H1 (cell line): ENCODE results near the gene SHOX. TPM values are rescaled to one million over a fixed set of nuclear protein-coding genes. Genes with fewer than 3 reads are reported as not detected.

Source experiments
- CTCF ChIA-PET: fragments of 300-600 bp; sonication (Branson Sonifier 250); formaldehyde crosslinking; loops from one replicate; lab custom pipeline; 2021; ENCODE audit not compliant: partially characterized antibody; lab: Charles Lee
- POLR2A ChIA-PET: fragments of 300-600 bp; sonication (Branson Sonifier 250); formaldehyde crosslinking; loops from one replicate; lab custom pipeline; 2021; ENCODE audit warnings: inconsistent platforms; ENCODE audit not compliant: partially characterized antibody; lab: Charles Lee
- DNase-seq, 2 experiments: peaks; one replicate each; pipeline versions ENCODE4 v3.0.0 to v3.0.0-alpha.2; 2010 to 2022; ENCODE audit warnings: low spot score in 2 of 2, low read depth in 1 of 2, mixed read lengths in 1 of 2
- FAIRE-seq: peaks from 2 replicates; lab custom pipeline; 2011; peaks lifted over from hg19 to GRCh38; lab: Jason Lieb, UNC
- H2AFZ ChIP-seq: 2 replicates; pipeline ENCODE4 v1.8.1; 2012; ENCODE audit warnings: low read length, inconsistent platforms
- H2AK5ac ChIP-seq: 2 replicates; pipeline ENCODE4 v1.6.1; 2013; ENCODE audit warnings: low read depth, low read length
- H2BK120ac ChIP-seq: replicated peaks from 2 replicates; pipeline ENCODE3; 2013; ENCODE audit warnings: low read depth, low read length, inconsistent platforms
- H2BK12ac ChIP-seq: 2 replicates; pipeline ENCODE4 v1.6.1; 2013; ENCODE audit warnings: low read depth, low read length
- H2BK15ac ChIP-seq: 2 replicates; pipeline ENCODE4 v1.6.1; 2013; ENCODE audit warnings: low read length
- H2BK20ac ChIP-seq: 2 replicates; pipeline ENCODE4 v1.6.1; 2013; ENCODE audit warnings: low read length
- H2BK5ac ChIP-seq: 2 replicates; pipeline ENCODE4 v1.6.1; 2013; ENCODE audit warnings: low read depth, low read length
- H3K14ac ChIP-seq: 2 replicates; pipeline ENCODE4 v1.6.1; 2013; ENCODE audit warnings: inconsistent platforms; ENCODE audit not compliant: insufficient read length
- H3K18ac ChIP-seq: 2 replicates; pipeline ENCODE4 v1.6.1; 2013; ENCODE audit warnings: low read length; ENCODE audit errors: extremely low read depth
- H3K23ac ChIP-seq: 2 replicates; pipeline ENCODE4 v1.6.1; 2013; ENCODE audit warnings: inconsistent platforms; ENCODE audit not compliant: insufficient read length
- H3K23me2 ChIP-seq: 2 replicates; pipeline ENCODE4 v1.6.1; 2013; ENCODE audit warnings: low read depth, low read length
- H3K27ac ChIP-seq: 2 replicates; pipeline ENCODE4 v1.6.1; 2011; ENCODE audit warnings: low read depth, low read length, inconsistent platforms
- H3K27me3 ChIP-seq, 4 experiments: replicated peaks in 1 of 4; 1 replicate in 1 of 4; 2 replicates in 3 of 4; pipeline versions ENCODE4 v1.6.1 to v1.8.1; 2011 to 2013; ENCODE audit warnings: low read length in 3 of 4, mild to moderate bottlenecking in 3 of 4, inconsistent platforms in 2 of 4, mixed read lengths in 2 of 4, moderate library complexity in 1 of 4; ENCODE audit not compliant: control insufficient read depth in 3 of 4, insufficient read depth in 3 of 4; ENCODE audit errors: extremely low read depth in 1 of 4
- H3K36me3 ChIP-seq, 4 experiments: 2 replicates each; pipeline versions ENCODE4 v1.6.1 to v1.8.1; 2011 to 2013; ENCODE audit warnings: mild to moderate bottlenecking in 4 of 4, low read length in 3 of 4, moderate library complexity in 2 of 4, control low read depth in 1 of 4, inconsistent platforms in 1 of 4; ENCODE audit not compliant: insufficient read depth in 4 of 4, control insufficient read depth in 2 of 4
- H3K4ac ChIP-seq: replicated peaks from 2 replicates; pipeline ENCODE3; 2013; ENCODE audit warnings: low read length, low read depth, mixed read lengths, inconsistent platforms; ENCODE audit not compliant: insufficient read length
- H3K4me1 ChIP-seq, 4 experiments: replicated peaks in 1 of 4; 1 replicate in 1 of 4; 2 replicates in 3 of 4; pipeline versions ENCODE4 v1.6.1 to v1.8.1; 2011 to 2013; ENCODE audit warnings: low read length in 3 of 4, inconsistent platforms in 2 of 4, mixed read lengths in 1 of 4; ENCODE audit not compliant: insufficient read depth in 4 of 4, control insufficient read depth in 3 of 4
- H3K4me2 ChIP-seq, 2 experiments: 2 replicates each; pipeline versions ENCODE4 v1.6.1 to v1.8.1; 2011 to 2013; ENCODE audit warnings: low read depth in 2 of 2, low read length in 2 of 2, control low read depth in 1 of 2, inconsistent platforms in 1 of 2, mild to moderate bottlenecking in 1 of 2; ENCODE audit not compliant: insufficient read depth in 1 of 2
- H3K4me3 ChIP-seq, 4 experiments: fragments of 200-600, 300-600 bp in 1 of 4; sonication (generic), shearing (Covaris generic), sonication (Bioruptor Twin) in 1 of 4; 2 replicates each; pipeline versions ENCODE4 v1.5.1 to v1.8.1; 2011 to 2016; ENCODE audit warnings: low read length in 4 of 4, low read depth in 3 of 4, control low read depth in 2 of 4, inconsistent platforms in 2 of 4, mild to moderate bottlenecking in 2 of 4, mixed read lengths in 1 of 4, moderate library complexity in 1 of 4; ENCODE audit not compliant: insufficient read depth in 2 of 4; ENCODE audit errors: extremely low read depth in 1 of 4
- H3K56ac ChIP-seq: replicated peaks from 2 replicates; pipeline ENCODE3; 2013; ENCODE audit warnings: low read depth, mild to moderate bottlenecking, mixed read lengths, low read length, inconsistent platforms; ENCODE audit not compliant: insufficient read length
- H3K79me1 ChIP-seq: 2 replicates; pipeline ENCODE4 v1.6.1; 2013; ENCODE audit warnings: low read depth, low read length, control low read depth
- H3K79me2 ChIP-seq, 2 experiments: 2 replicates each; pipeline versions ENCODE4 v1.6.1 to v1.8.1; 2012 to 2013; ENCODE audit warnings: low read length in 2 of 2, mild to moderate bottlenecking in 2 of 2, inconsistent platforms in 1 of 2; ENCODE audit not compliant: insufficient read depth in 2 of 2, control insufficient read depth in 1 of 2
- H3K9ac ChIP-seq, 4 experiments: replicated peaks in 1 of 4; 1 replicate in 1 of 4; 2 replicates in 3 of 4; pipeline versions ENCODE4 v1.6.1 to v1.8.1; 2011 to 2013; ENCODE audit warnings: low read depth in 3 of 4, low read length in 3 of 4, control low read depth in 2 of 4, mild to moderate bottlenecking in 2 of 4, moderate library complexity in 2 of 4, inconsistent platforms in 1 of 4; ENCODE audit errors: extremely low read depth in 1 of 4
- H3K9me3 ChIP-seq, 2 experiments: 2 replicates each; pipeline versions ENCODE4 v1.6.1 to v1.8.1; 2012 to 2013; ENCODE audit warnings: mild to moderate bottlenecking in 2 of 2, moderate library complexity in 2 of 2, control low read depth in 1 of 2, inconsistent platforms in 1 of 2, low read depth in 1 of 2, low read length in 1 of 2, mixed read lengths in 1 of 2; ENCODE audit not compliant: insufficient read depth in 2 of 2
- H4K20me1 ChIP-seq, 2 experiments: replicated peaks in 1 of 2; 2 replicates each; pipeline versions ENCODE3 to v1.8.1; 2011 to 2013; ENCODE audit warnings: inconsistent platforms in 2 of 2, low read length in 2 of 2, mild to moderate bottlenecking in 1 of 2; ENCODE audit not compliant: insufficient read depth in 2 of 2, control insufficient read depth in 1 of 2
- H4K5ac ChIP-seq: 2 replicates; pipeline ENCODE4 v1.6.1; 2013; ENCODE audit warnings: low read length, low read depth, mixed read lengths, inconsistent platforms; ENCODE audit not compliant: insufficient read length
- H4K8ac ChIP-seq: 2 replicates; pipeline ENCODE4 v1.8.0; 2013; ENCODE audit warnings: mild to moderate bottlenecking, moderate library complexity, low read length, inconsistent platforms; ENCODE audit not compliant: insufficient read depth; ENCODE audit errors: extremely low read depth
- H4K91ac ChIP-seq: replicated peaks from 2 replicates; pipeline ENCODE3; 2013; ENCODE audit warnings: low read length, mixed read lengths, inconsistent platforms; ENCODE audit not compliant: insufficient read length
- EZH2 ChIP-seq: fragments of 200-600 bp; sonication (generic); IDR thresholded peaks from 2 replicates; pipeline ENCODE4 v1.7.1; 2012; ENCODE audit warnings: low read depth, mild to moderate bottlenecking, moderate library complexity, low read length, inconsistent platforms; ENCODE audit not compliant: severe bottlenecking
- SUZ12 ChIP-seq: fragments of 200-600 bp; sonication (generic); IDR thresholded peaks from 2 replicates; pipeline ENCODE4 v1.6.1; 2012; ENCODE audit warnings: mild to moderate bottlenecking, inconsistent platforms, low read length, moderate library complexity, mixed read lengths
- TAF1 ChIP-seq: IDR thresholded peaks from 2 replicates; pipeline ENCODE4 v1.6.1; 2011; ENCODE audit warnings: mild to moderate bottlenecking, low read depth, low read length
- WGBS, 2 experiments: shearing (Covaris generic) in 1 of 2; methylation state at CpG; one replicate each; pipeline versions ENCODE4 v1.1.6 to v1.1.7; 2013 to 2015; ENCODE audit warnings: low lambda C conversion rate in 2 of 2, mixed read lengths in 2 of 2, inconsistent platforms in 1 of 2, low coverage in 1 of 2, missing lambda C conversion rate in 1 of 2; ENCODE audit not compliant: insufficient replicate concordance in 2 of 2, insufficient coverage in 1 of 2, insufficient read length in 1 of 2; ENCODE audit errors: extremely low coverage in 1 of 2, missing lambda C conversion rate in 1 of 2; 5-methylcytosine and 5-hydroxymethylcytosine counted together
- polyA plus RNA-seq, 7 experiments: library from polyadenylated mRNA; depleted of rRNA in 3 of 7; stranded (reverse) in 5 of 7; unstranded in 2 of 7; fragments of >200 nt in 5 of 7; fragments of 200-250 nt in 2 of 7; gene quantifications; 1 replicate in 5 of 7; 2 replicates in 1 of 7; 4 replicates in 1 of 7; pipeline versions ENCODE4 v1.2.1 to v1.2.3, GENCODE V29; 2011 to 2013; ENCODE audit warnings: missing spikeins in 2 of 7, mixed read lengths in 2 of 7
- total RNA-seq: library from RNA; stranded (reverse); fragmentation: NEBNext Ultra II Directional; extraction: Animal tissue kit (Norgen Biotek cat#: 25700); gene quantifications from 2 replicates; pipeline ENCODE4 v1.2.1, GENCODE V29; 2021

The SHOX gene
- total and polyA plus RNA-seq, 2 of the 8 experiments (the other 6 are each of a cell fraction or from before 2014, with no cell fraction given), result 0.05 to 0.15 TPM

DNA sequence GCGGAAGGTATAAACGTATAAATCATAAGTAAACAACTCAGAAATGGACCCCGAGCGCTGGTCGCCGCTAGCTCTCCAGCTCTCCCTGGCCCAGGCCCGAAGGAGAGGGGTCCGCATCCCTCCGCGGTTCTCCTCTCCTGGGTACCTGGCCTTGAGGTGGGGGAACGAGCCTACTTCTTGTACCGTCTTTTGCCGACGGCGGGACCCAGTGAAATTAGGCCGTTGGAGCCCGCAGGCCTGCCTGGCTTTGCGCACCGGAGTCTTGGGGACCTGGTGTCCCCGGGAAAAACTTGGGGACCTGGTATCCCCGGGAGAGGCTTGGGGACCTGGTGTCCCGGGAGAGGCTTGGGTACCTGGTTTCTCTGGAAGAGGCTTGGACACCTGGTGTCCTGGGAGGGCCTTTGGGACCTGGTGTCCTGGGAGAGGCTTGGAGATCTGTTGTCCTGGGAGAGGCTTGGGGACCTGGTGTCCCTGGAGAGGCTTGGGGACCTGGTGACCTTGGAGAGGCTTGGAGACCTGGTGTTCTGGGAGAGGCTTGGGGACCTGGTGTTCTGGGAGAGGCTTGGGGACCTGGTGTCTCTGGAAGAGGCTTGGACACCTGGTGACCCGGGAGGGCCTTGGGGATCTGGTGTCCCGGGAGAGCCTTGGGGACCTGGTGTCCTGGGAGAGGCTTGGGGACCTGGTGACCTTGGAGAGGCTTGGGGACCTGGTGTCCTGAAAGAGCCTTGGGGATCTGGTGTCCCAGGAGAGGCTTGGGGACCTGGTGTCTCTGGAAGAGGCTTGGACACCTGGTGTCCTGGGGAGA is 12.0 kb downstream of the SHOX start:
- FAIRE-seq (no peak), DNase-seq (no peak)
- peak overlapping the region; percentile 46; the same call in 1 of the 2 replicates for H2BK15ac ChIP-seq
- H3K4me2 ChIP-seq, result peak overlapping the region; percentile 56
- H2BK12ac ChIP-seq, result no peak overlapping the region
- H3K27ac ChIP-seq, result no peak overlapping the region
- TF ChIP-seq EZH2 (peak; percentile 92), SUZ12 (peak; percentile 92), TAF1 (no peak)
- H4K91ac ChIP-seq, result no peak overlapping the region
- peak overlapping the region in 1 of 4 experiments; percentile 52; a peak in 2 of 8 replicates for H3K4me3 ChIP-seq
- no peaks in the 10 kb centered on the region for H3K79me2 ChIP-seq
- no peak overlapping the region for H3K56ac ChIP-seq
- 0 out of 8 replicates have a peak, but pooled peaks cover 0 to 4% (median 0%) of the 10 kb centered on the region in 4 experiments for H3K36me3 ChIP-seq
- peaks cover 8 to 33% (median 19%) of the 10 kb centered on the region in 4 experiments for H3K4me1 ChIP-seq
- no peaks in the 10 kb centered on the region; a peak in 1 of 4 replicates for H3K9me3 ChIP-seq
- no peak overlapping the region for H3K23ac ChIP-seq
- H2BK20ac ChIP-seq, result no peak overlapping the region
- H4K5ac ChIP-seq, result no peak overlapping the region
- POLR2A ChIA-PET, result no interaction called here
- H2AFZ ChIP-seq, result no peak overlapping the region
- H3K18ac ChIP-seq, result no peak overlapping the region
- H2BK5ac ChIP-seq, result no peak overlapping the region
- peaks cover 2 to 7% of the 10 kb centered on the region in 2 experiments for H4K20me1 ChIP-seq
- CTCF ChIA-PET, result no interaction called here
- no peak overlapping the region for H3K14ac ChIP-seq
- no peak overlapping the region for H2BK120ac ChIP-seq
- no peak overlapping the region for H2AK5ac ChIP-seq
- H3K27me3 ChIP-seq, result peaks cover 81 to 88% (median 86%) of the 10 kb centered on the region in 4 experiments
- H3K4ac ChIP-seq, result no peak overlapping the region
- no peaks in the 10 kb centered on the region; the same call in 1 of the 2 replicates for H3K79me1 ChIP-seq
- H3K9ac ChIP-seq, result no peak overlapping the region
- no peak overlapping the region for H4K8ac ChIP-seq
- peaks cover 9% of the 10 kb centered on the region; the same call in 1 of the 2 replicates for H3K23me2 ChIP-seq
- 28% methylated on average over 18 of the region's 24 CpGs; no CpG with 5 or more reads in 1 of the 2 experiments for WGBS, 2 experiments
